ENCODE data around the gene TMEM89. TPM values are rescaled to one million over a fixed set of nuclear protein-coding genes. Genes with fewer than 3 reads are reported as not detected.
A peak's percentile ranks its signal among the peaks of the same experiment; 100 is the strongest.

The TMEM89 gene
- polyA plus RNA-seq, 12 donors: 0.51 TPM; not detected in 11

- no peak for DNase-seq
These were observed 1.7 kb downstream of the TMEM89 start for GRCh38 chr3:48619541-48620524.

- no peak for DNase-seq
These were observed 4.0 kb downstream of the TMEM89 start for GRCh38 chr3:48617559-48617958.

DNA sequence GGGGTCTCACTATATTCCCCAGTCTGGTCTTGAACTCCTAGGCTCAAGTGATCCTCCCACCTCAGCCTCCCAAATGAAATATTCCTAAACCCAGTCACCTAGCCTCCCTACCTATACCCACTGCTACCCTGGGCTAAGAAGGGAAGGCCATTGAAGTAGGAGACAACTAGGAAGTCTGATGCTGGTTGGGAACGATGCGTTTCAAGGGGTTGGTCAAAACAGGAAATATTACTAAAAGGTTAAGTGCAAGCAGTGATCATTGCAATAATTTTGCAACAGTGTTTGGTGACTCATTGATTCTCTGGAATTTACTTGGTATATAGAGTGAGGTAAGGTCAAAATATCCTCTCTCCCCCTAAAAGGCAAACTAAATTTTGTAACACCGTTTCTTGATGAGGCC is 7.5 kb downstream of the TMEM89 start:
- DNase-seq: no peak

DNA sequence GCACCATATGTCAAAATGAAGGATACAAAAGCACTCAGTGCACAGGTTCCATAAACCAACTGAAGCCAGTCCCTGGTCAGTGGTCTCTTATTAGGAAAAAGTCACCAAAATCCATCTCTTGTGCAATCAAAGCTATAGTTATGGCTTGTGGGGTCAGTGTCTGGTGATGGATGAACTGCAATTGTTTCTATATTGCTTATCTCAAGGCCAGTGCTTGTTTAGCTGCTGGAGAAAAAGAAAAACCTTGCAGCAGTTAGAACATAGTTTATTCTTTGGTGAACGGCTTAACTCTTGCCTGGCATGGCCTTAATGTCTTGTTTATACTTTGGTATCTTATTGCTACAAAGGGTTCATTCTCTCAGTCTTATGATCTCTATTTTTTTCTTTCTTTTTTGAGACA is 9.3 kb downstream of the TMEM89 start:
- no peak for DNase-seq

DNA sequence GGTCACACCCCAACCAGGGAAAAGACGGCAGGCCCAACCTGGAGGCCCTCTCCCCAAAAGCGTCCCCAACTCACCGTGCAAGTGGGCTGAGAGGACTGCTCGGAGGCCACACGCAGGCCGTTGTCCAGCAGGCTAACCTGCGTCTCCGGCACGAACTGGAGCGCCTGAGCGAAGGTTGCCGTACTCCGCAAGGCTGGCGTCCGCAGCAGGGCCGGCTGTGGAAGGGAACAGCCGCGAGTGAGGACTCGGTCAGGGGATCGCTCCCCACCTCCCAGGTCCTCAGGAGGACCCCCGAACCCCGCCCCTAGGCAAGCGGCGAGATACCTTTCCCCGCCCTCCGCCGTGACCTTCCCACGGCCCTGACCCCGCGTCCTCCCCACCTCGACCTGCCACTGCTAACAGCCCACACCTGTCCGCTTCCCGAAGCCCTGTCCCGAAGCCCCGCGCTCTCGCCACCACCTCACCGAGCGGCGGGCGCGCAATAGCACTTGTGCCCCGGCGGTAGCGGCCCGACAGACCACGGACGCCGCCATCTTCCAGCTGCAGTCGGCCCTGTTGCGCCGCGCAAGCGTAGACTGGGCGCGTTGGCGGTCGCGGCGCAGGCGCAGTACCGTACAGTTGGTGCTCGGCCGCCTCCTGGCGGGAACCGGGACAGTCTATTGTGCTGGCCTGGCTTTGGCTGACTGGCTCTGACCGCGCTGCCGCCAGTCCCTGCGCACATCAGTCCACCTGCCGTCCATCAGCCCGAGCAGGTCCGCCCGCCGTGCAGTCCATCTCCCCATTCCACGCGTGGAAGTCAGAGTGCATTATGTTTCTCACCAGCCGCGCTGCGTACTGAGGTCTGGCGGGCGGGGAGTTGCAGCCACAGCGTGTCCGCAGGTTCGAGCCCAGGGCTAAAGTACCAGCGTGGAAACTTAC is 12.2 kb downstream of the TMEM89 start, which contains the start of gene UQCRC1:
Gene UQCRC1 (minus strand): TSS at position 559 of the 918 bp plus-strand sequence. CDS start 26 bp downstream, at position 533.
- peak; percentile 96 for DNase-seq

DNA sequence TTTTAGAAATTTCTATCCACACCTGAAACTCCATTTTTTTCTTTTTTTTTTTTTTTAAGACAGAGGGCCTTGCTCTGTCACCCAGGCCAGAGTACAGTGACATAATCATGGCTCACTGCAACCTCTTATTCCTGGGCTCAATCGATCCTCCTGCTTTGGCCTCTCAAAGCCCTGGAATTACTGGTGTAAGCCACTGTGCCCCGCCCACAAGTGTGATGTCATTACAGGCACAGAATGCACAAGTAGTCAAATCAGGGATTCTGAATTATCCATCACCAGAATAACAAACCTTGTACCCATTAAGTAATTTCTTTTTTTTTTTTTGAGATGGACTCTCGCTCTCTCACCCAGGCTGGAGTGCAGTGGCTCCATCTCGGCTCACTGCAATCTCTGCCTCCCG is 14.1 kb downstream of the TMEM89 start:
- no peak for DNase-seq

- no peak for DNase-seq
These were observed 20.0 kb downstream of the TMEM89 start for GRCh38 chr3:48601622-48601994.

- DNase-seq: no peak
These were observed 20.6 kb downstream of the TMEM89 start for GRCh38 chr3:48600711-48601621.

DNA sequence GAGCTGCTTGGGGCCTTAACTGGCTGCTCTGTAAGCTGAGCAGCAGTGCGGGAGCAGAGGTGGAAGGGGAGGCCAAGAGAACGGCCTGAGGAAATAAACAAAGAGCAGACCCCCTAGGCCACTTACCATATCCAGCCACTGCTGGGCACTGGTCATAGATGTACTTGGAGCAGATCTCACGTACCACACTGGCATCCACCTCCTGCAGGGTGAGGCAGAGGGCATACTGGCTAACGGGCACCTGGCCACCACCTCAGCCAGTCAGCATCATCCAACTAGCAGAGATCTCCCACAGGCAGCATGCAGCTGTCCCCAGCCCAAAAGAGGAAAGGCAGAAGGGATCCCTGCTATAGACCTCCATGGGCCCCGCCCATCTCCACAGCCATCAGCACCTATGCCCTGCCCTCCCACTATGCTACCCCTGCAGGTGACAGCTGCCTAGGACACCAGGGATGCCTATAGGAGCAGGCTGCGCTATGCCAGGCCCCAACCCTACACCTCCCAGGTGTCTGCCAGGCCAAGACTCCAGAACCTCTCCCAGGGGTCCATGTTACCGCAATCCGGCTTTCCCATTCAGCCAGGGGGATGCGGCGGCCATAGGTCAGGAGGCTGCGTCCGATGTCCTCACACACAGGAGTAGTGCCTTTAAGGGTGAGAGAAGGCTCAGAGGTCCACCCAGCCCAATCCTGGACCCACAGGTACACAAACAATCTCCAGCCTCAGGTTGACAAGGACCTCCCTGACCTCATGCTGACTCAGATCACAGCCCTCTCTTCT is 21.9 kb downstream of the TMEM89 start:
- DNase-seq: no peak

DNA sequence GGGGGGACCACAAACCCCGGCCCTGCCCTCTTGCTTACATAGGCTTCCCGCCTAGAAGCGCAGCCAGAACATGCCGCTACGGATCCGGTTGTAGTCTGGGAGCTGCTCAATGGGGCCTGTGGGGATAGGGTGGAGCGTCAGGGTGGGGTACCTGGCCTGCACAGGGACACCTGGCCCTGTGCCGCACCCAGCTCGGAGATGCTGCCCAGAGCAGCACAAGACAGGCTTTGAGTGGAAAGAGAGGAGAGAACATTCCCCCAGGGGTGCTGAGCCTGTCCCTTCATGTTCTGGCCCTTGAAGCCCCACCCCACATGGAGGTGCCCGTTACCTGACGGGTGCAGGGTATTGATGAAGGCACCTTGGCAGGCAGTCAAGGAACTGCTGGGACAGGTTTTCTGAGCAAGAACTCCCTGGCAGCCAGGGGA is 22.5 kb downstream of the TMEM89 start:
- no peak for DNase-seq

- DNase-seq: peak; percentile 29
These were observed 23.1 kb downstream of the TMEM89 start for GRCh38 chr3:48598323-48599076.

DNA sequence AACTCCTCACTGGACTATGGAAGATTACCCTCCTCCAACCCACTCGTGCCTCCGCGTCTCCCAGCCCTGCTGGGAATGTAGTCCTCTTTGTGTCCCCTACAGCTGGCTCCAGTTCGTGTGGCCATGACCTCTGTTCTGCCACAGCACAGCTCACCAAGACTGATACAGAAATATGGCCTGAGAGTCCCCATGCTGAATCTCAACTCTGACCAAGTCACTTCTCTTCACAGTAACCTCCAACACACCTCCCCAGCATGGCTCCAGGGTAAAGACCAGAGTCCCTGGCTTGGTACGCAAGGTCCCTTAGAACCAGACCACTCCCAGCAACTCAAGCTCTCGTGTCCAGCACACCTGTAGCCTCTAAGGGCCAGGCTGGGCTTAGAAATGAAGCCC is 24.2 kb downstream of the TMEM89 start:
- DNase-seq: no peak

- DNase-seq: no peak
These were observed 24.7 kb downstream of the TMEM89 start for GRCh38 chr3:48596676-48597407.

- no peak for DNase-seq
These were observed 25.4 kb downstream of the TMEM89 start for GRCh38 chr3:48596157-48596556.

- no peak for DNase-seq
These were observed 25.9 kb downstream of the TMEM89 start for GRCh38 chr3:48595526-48596121.

- no peak for DNase-seq
These were observed 26.5 kb downstream of the TMEM89 start, which contains the start of gene COL7A1 for GRCh38 chr3:48595075-48595525. Gene COL7A1, minus strand, starts transcription at chr3:48595329. Its CDS starts 170 bp downstream, at chr3:48595159.

- no peak for DNase-seq
These were observed 27.0 kb downstream of the TMEM89 start for GRCh38 chr3:48594417-48595049.

DNA sequence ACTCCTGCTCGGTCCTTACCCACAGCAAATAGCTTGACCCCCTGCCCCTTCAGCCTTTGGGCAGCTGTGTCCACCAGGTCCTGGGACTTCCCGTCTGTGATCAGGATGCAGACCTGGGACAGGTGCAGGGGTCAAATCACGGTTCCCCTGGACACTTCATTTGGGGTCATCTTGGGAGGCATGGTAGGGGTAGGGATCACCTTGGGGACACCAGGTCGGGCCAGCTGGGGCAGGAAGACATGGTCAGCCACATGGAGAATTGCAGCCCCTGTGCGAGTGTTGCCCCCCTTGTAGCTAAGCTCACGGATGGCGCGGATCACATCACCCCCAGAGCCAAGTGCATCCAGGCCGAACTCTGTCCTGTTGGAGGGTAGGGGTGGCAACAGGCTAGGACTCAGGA is 28.2 kb downstream of the TMEM89 start:
- DNase-seq: no peak

Measured in muscle of arm (tissue), 12 donors.